IMR-90 (cell line): Measurements from ENCODE around the gene CTTN. TPM values are rescaled to one million over a fixed set of nuclear protein-coding genes. Genes with fewer than 3 reads are reported as not detected.

ENCODE experiments used
- ATAC-seq: fragments of 200-7000 bp; cut with Tn5 transposase; 2 replicates; pipeline ENCODE4 v1.9.1; 2020; ENCODE audit warnings: low read depth, mild to moderate bottlenecking, moderate library complexity
- BruUV-seq: library from RNA; stranded (reverse); fragments of 400-500 nt; replicated peaks from 2 replicates; lab custom pipeline; 2021; lab: Mats Ljungman, UMichigan
- CTCF ChIA-PET: fragments of 300-600 bp; formaldehyde crosslinking; extraction: SDS; loops from one replicate; lab custom pipeline; 2021; ENCODE audit warnings: antibody characterized with exemption; lab: Yijun Ruan, JAX
- POLR2A ChIA-PET: fragments of 300-600 bp; sonication (Branson Sonifier 250); formaldehyde crosslinking; loops from one replicate; lab custom pipeline; 2022; ENCODE audit warnings: antibody characterized with exemption; ENCODE audit not compliant: unreplicated experiment; lab: Charles Lee
- DNase-seq: peaks from one replicate; pipeline ENCODE4 v3.0.0; 2013
- H2AFZ ChIP-seq: replicated peaks from 2 replicates; pipeline ENCODE3; 2013; ENCODE audit warnings: low read length, mild to moderate bottlenecking; ENCODE audit not compliant: poor library complexity
- H2AK5ac ChIP-seq: 2 replicates; pipeline ENCODE4 v1.6.1; 2013; ENCODE audit warnings: low read depth, low read length, inconsistent platforms
- H2AK9ac ChIP-seq: replicated peaks from 2 replicates; pipeline ENCODE3; 2013; ENCODE audit warnings: mild to moderate bottlenecking, low read depth, low read length, moderate library complexity; ENCODE audit not compliant: poor library complexity
- H2BK120ac ChIP-seq: 2 replicates; pipeline ENCODE4 v1.6.1; 2013; ENCODE audit warnings: low read depth, low read length, inconsistent platforms
- H2BK15ac ChIP-seq: 3 replicates; pipeline ENCODE4 v1.6.1; 2013; ENCODE audit warnings: low read depth, low read length, inconsistent platforms
- H2BK20ac ChIP-seq: 2 replicates; pipeline ENCODE4 v1.6.1; 2013; ENCODE audit warnings: low read depth, mild to moderate bottlenecking, inconsistent platforms, low read length, moderate library complexity
- H2BK5ac ChIP-seq: 2 replicates; pipeline ENCODE4 v1.6.1; 2013; ENCODE audit warnings: mild to moderate bottlenecking, low read depth, low read length, inconsistent platforms; ENCODE audit not compliant: poor library complexity, severe bottlenecking
- H3K14ac ChIP-seq: replicated peaks from 2 replicates; pipeline ENCODE4 v1.6.1; 2013; ENCODE audit warnings: low read depth, low read length, inconsistent platforms
- H3K18ac ChIP-seq: 2 replicates; pipeline ENCODE4 v1.6.1; 2013; ENCODE audit warnings: low read depth, low read length, control low read depth
- H3K23ac ChIP-seq: 2 replicates; pipeline ENCODE4 v1.6.1; 2013; ENCODE audit warnings: low read depth, low read length, inconsistent platforms
- H3K27ac ChIP-seq: 2 replicates; pipeline ENCODE4 v1.5.1; 2013; ENCODE audit warnings: mild to moderate bottlenecking, control low read depth, low read length; ENCODE audit not compliant: insufficient read depth
- H3K27me3 ChIP-seq: 2 replicates; pipeline ENCODE4 v1.6.1; 2013; ENCODE audit warnings: low read length; ENCODE audit not compliant: control insufficient read depth, insufficient read depth
- H3K36me3 ChIP-seq: 2 replicates; pipeline ENCODE4 v1.6.1; 2013; ENCODE audit warnings: low read length, mixed read lengths; ENCODE audit not compliant: control insufficient read depth, insufficient read depth
- H3K4ac ChIP-seq: 2 replicates; pipeline ENCODE4 v1.6.1; 2013; ENCODE audit warnings: low read depth, low read length, inconsistent platforms
- H3K4me1 ChIP-seq: 2 replicates; pipeline ENCODE4 v1.6.1; 2013; ENCODE audit warnings: low read length, mixed read lengths; ENCODE audit not compliant: control insufficient read depth, insufficient read depth
- H3K4me2 ChIP-seq: 2 replicates; pipeline ENCODE4 v1.6.1; 2013; ENCODE audit warnings: low read depth, mild to moderate bottlenecking, control low read depth, low read length, moderate library complexity
- H3K4me3 ChIP-seq: 2 replicates; pipeline ENCODE4 v1.5.1; 2013; ENCODE audit warnings: low read depth, mild to moderate bottlenecking, control low read depth, low read length, moderate library complexity; ENCODE audit not compliant: insufficient read depth
- H3K56ac ChIP-seq: 2 replicates; pipeline ENCODE4 v1.6.1; 2013; ENCODE audit warnings: low read length, inconsistent platforms; ENCODE audit not compliant: insufficient read depth; ENCODE audit errors: extremely low read depth
- H3K79me1 ChIP-seq, 2 experiments: 2 replicates each; pipeline ENCODE4 v1.6.1; 2013; ENCODE audit warnings: low read length in 2 of 2, inconsistent platforms in 1 of 2, low read depth in 1 of 2
- H3K9ac ChIP-seq: 2 replicates; pipeline ENCODE4 v1.6.1; 2013; ENCODE audit warnings: low read depth, low read length, control low read depth
- H3K9me1 ChIP-seq: 2 replicates; pipeline ENCODE4 v1.6.1; 2013; ENCODE audit warnings: low read length, inconsistent platforms; ENCODE audit not compliant: insufficient read depth
- H3K9me3 ChIP-seq: 2 replicates; pipeline ENCODE4 v1.6.1; 2013; ENCODE audit warnings: low read length; ENCODE audit not compliant: control insufficient read depth, insufficient read depth
- H4K20me1 ChIP-seq: 2 replicates; pipeline ENCODE4 v1.6.1; 2013; ENCODE audit warnings: low read length, inconsistent platforms; ENCODE audit not compliant: insufficient read depth
- H4K5ac ChIP-seq: 2 replicates; pipeline ENCODE4 v1.6.1; 2013; ENCODE audit warnings: mild to moderate bottlenecking, low read depth, low read length, control low read depth
- H4K8ac ChIP-seq, 2 experiments: 2 replicates each; pipeline ENCODE4 v1.6.1; 2013; ENCODE audit warnings: low read depth in 2 of 2, low read length in 2 of 2, control low read depth in 1 of 2, inconsistent platforms in 1 of 2
- H4K91ac ChIP-seq: 2 replicates; pipeline ENCODE4 v1.6.1; 2013; ENCODE audit warnings: low read depth, low read length, inconsistent platforms; ENCODE audit not compliant: insufficient read depth
- BHLHE40 ChIP-seq: fragments of 150-350 bp; IDR thresholded peaks from 2 replicates; pipeline ENCODE4 v1.6.1; 2016; ENCODE audit warnings: mild to moderate bottlenecking, low read depth, low read length
- CEBPB ChIP-seq: IDR thresholded peaks from 2 replicates; pipeline ENCODE4 v1.6.1; 2012; ENCODE audit warnings: low read depth, low read length, improper control_type of control experiment
- CHD1 ChIP-seq: IDR thresholded peaks from 2 replicates; pipeline ENCODE4 v1.6.1; 2012; ENCODE audit warnings: low read depth, low read length, improper control_type of control experiment
- CTCF ChIP-seq: conservative IDR thresholded peaks from 2 replicates; pipeline ENCODE4 v1.5.1; 2012; ENCODE audit warnings: mild to moderate bottlenecking, low read depth, low read length, improper control_type of control experiment
- ELK1 ChIP-seq: fragments of 150-350 bp; IDR thresholded peaks from 2 replicates; pipeline ENCODE4 v1.6.1; 2016; ENCODE audit warnings: low read depth, mild to moderate bottlenecking, low read length, moderate library complexity, borderline replicate concordance
- MAZ ChIP-seq: IDR thresholded peaks from 2 replicates; pipeline ENCODE4 v1.6.1; 2012; ENCODE audit warnings: low read depth, mild to moderate bottlenecking, low read length, improper control_type of control experiment, moderate library complexity, borderline replicate concordance
- POLR2A ChIP-seq: IDR thresholded peaks from 2 replicates; pipeline ENCODE4 v1.6.1; 2012; ENCODE audit warnings: mild to moderate bottlenecking, low read depth, low read length
- RAD21 ChIP-seq: IDR thresholded peaks from 2 replicates; pipeline ENCODE4 v1.6.1; 2012; ENCODE audit warnings: low read length, improper control_type of control experiment
- RCOR1 ChIP-seq: IDR thresholded peaks from 2 replicates; pipeline ENCODE4 v1.6.1; 2012; ENCODE audit warnings: mild to moderate bottlenecking, low read length, improper control_type of control experiment; ENCODE audit not compliant: insufficient replicate concordance
- RFX5 ChIP-seq: IDR thresholded peaks from 2 replicates; pipeline ENCODE4 v1.8.0; 2012; ENCODE audit warnings: low read depth, mild to moderate bottlenecking, low read length, moderate library complexity
- SMC3 ChIP-seq: fragments of 150-350 bp; IDR thresholded peaks from 2 replicates; pipeline ENCODE4 v1.6.1; 2016; ENCODE audit warnings: low read depth, mild to moderate bottlenecking, antibody characterized with exemption, low read length, moderate library complexity
- USF2 ChIP-seq: fragments of 150-350 bp; IDR thresholded peaks from 2 replicates; pipeline ENCODE4 v1.6.1; 2017; ENCODE audit warnings: mild to moderate bottlenecking, antibody characterized with exemption, low read length, low read depth
- WGBS, 2 experiments: methylation state at CpG; one replicate each; pipeline versions ENCODE4 v1.1.5 to v1.1.7; 2013; ENCODE audit warnings: missing lambda C conversion rate in 2 of 2; ENCODE audit not compliant: insufficient read length in 1 of 2; ENCODE audit errors: extremely low coverage in 2 of 2; 5-methylcytosine and 5-hydroxymethylcytosine counted together
- dilution Hi-C: fragments of 300-500 bp; cut with HindIII; formaldehyde crosslinking; loops from one replicate; pipeline ENCODE4 v1.14.3; 2018; ENCODE audit warnings: low sequenced_read_pairs; ENCODE audit not compliant: unreplicated experiment
- in situ Hi-C: fragments of 300-500 bp; cut with MboI; formaldehyde crosslinking; loops from 3 replicates; pipeline ENCODE4 v1.14.3; 2019; ENCODE audit warnings: low sequenced_read_pairs, inconsistent platforms, mixed read lengths
- intact Hi-C: fragments of 100-400 bp; cut with micrococcal nuclease; formaldehyde crosslinking; loops from 2 replicates; pipeline ENCODE4 v1.10.0; 2022
- polyA plus RNA-seq, 3 experiments: library from polyadenylated mRNA; depleted of rRNA; stranded (reverse); fragments of >200 nt; gene quantifications; 2 replicates each; pipeline ENCODE4 v1.2.3, GENCODE V29; 2012; ENCODE audit warnings: low replicate concordance in 1 of 3
- total RNA-seq: library from RNA; depleted of rRNA; stranded (reverse); fragments of >200 nt; gene quantifications from 2 replicates; pipeline ENCODE4 v1.2.3, GENCODE V29; 2012

CTTN gene
- total and polyA plus RNA-seq, 2 of the 4 experiments (the other 2 are of a cell fraction) = 287 to 296 TPM

GRCh38 chr11:70474710-70475109, 76.4 kb downstream of the CTTN start:
- WGBS, 2 experiments = 53% methylated on average over 4 of the region's 8 CpGs; no CpG with 5 or more reads in 1 of the 2 experiments
- Histone ChIP-seq H3K4me2 (no peak overlapping the region), H2BK5ac (no peak overlapping the region), H3K9me3 (no peaks in the 10 kb centered on the region), H3K14ac (no peak overlapping the region), H2BK120ac (no peak overlapping the region), H4K5ac (no peak overlapping the region), H2BK15ac (no peak overlapping the region), H4K20me1 (no peaks in the 10 kb centered on the region; the same call in 1 of the 2 replicates), H4K91ac (no peak overlapping the region), H3K27ac (no peak overlapping the region), H3K4ac (no peak overlapping the region), H2BK20ac (no peak overlapping the region), H3K79me1 (no peaks in the 10 kb centered on the region), H3K27me3 (no peaks in the 10 kb centered on the region; the same call in 1 of the 2 replicates), H3K9ac (no peak overlapping the region), H3K23ac (no peak overlapping the region), H3K4me1 (peaks cover 2% of the 10 kb centered on the region; the same call in 1 of the 2 replicates), H3K36me3 (peaks cover 7% of the 10 kb centered on the region; the same call in 1 of the 2 replicates), H2AK9ac (no peak overlapping the region), H3K9me1 (no peaks in the 10 kb centered on the region; the same call in 1 of the 2 replicates), H3K56ac (no peak overlapping the region), H4K8ac (no peak overlapping the region), H2AK5ac (no peak overlapping the region), H3K18ac (no peak overlapping the region), H3K4me3 (no peak overlapping the region), H2AFZ (no peak overlapping the region)
- no TSS peak for BruUV-seq
- in situ Hi-C loops (no loop called here), intact Hi-C loops (no loop called here), dilution Hi-C loops (no loop called here)
- DNase-seq = no peak
- TF ChIP-seq USF2 = no peak
- TF ChIP-seq SMC3 = no peak
- no peak for TF ChIP-seq ELK1
- no peak for TF ChIP-seq RCOR1
- no peak for TF ChIP-seq CEBPB
- TF ChIP-seq CHD1 = no peak
- no peak for TF ChIP-seq POLR2A
- no peak for TF ChIP-seq MAZ
- TF ChIP-seq RFX5 = no peak
- TF ChIP-seq BHLHE40 = no peak
- TF ChIP-seq CTCF = no peak
- no peak for TF ChIP-seq RAD21
- ATAC-seq = no peak
- ChIA-PET CTCF (no interaction called here), POLR2A (no interaction called here)
